HepG2 (cell line): ENCODE data around the gene KXD1. TPM values are rescaled to one million over a fixed set of nuclear protein-coding genes. Genes with fewer than 3 reads are reported as not detected.

ENCODE experiments used
- AKAP8 ChIP-seq: sonication (generic); formaldehyde crosslinking; IDR thresholded peaks from 2 replicates; pipeline ENCODE4 v1.5.1; 2020; ENCODE audit warnings: mild to moderate bottlenecking, missing genetic modification reagents
- ARHGAP35 ChIP-seq: sonication (generic); formaldehyde crosslinking; IDR thresholded peaks from 2 replicates; pipeline ENCODE4 v1.9.0; 2022; ENCODE audit warnings: mild to moderate bottlenecking, inconsistent platforms, moderate library complexity, missing genetic modification reagents, borderline replicate concordance
- ARID4A ChIP-seq: sonication (generic); formaldehyde crosslinking; IDR thresholded peaks from 2 replicates; pipeline ENCODE4 v1.5.0; 2020; ENCODE audit warnings: mild to moderate bottlenecking, missing genetic modification reagents, borderline replicate concordance
- CBFB ChIP-seq: sonication (generic); formaldehyde crosslinking; IDR thresholded peaks from 2 replicates; pipeline ENCODE4 v1.4.0; 2020; ENCODE audit warnings: missing genetic modification reagents
- CERS6 ChIP-seq: sonication (generic); formaldehyde crosslinking; IDR thresholded peaks from 2 replicates; pipeline ENCODE4 v1.5.0; 2020; ENCODE audit warnings: missing genetic modification reagents
- ELF3 ChIP-seq: IDR thresholded peaks from 2 replicates; pipeline ENCODE4 v1.6.1; 2016; ENCODE audit warnings: missing genetic modification reagents, missing compliant biosample characterization
- GABPA ChIP-seq, 2 experiments: IDR thresholded peaks; 2 replicates each; pipeline ENCODE4 v1.6.1; 2011 to 2016; ENCODE audit warnings: low read depth in 2 of 2, low read length in 1 of 2, missing biosample characterization in 1 of 2, missing genetic modification characterization in 1 of 2
- GPBP1L1 ChIP-seq: sonication (generic); formaldehyde crosslinking; IDR thresholded peaks from 2 replicates; pipeline ENCODE4 v1.5.0; 2020; ENCODE audit warnings: mild to moderate bottlenecking, missing genetic modification reagents
- KDM1A ChIP-seq: IDR thresholded peaks from 2 replicates; pipeline ENCODE4 v1.6.1; 2016; ENCODE audit warnings: missing compliant biosample characterization
- RBM39 ChIP-seq: fragments of 200-400 bp; formaldehyde crosslinking; IDR thresholded peaks from one replicate; pipeline ENCODE4 v1.6.1; 2018; ENCODE audit warnings: antibody characterized with exemption, mild to moderate bottlenecking, low read depth, low read length; ENCODE audit not compliant: poor library complexity, severe bottlenecking
- SAP130 ChIP-seq: IDR thresholded peaks from 2 replicates; pipeline ENCODE4 v1.6.1; 2016; ENCODE audit warnings: low read depth
- SOX5 ChIP-seq: IDR thresholded peaks from 2 replicates; pipeline ENCODE4 v1.6.1; 2016; ENCODE audit warnings: borderline replicate concordance
- ZFP36L1 ChIP-seq: sonication (generic); formaldehyde crosslinking; IDR thresholded peaks from 2 replicates; pipeline ENCODE4 v1.8.0; 2022; ENCODE audit warnings: mild to moderate bottlenecking, missing genetic modification reagents, moderate library complexity
- ZNF20 ChIP-seq: sonication (generic); formaldehyde crosslinking; IDR thresholded peaks from 2 replicates; pipeline ENCODE4 v1.4.0; 2020; ENCODE audit warnings: mild to moderate bottlenecking, moderate library complexity, missing genetic modification reagents
- ZNF674 ChIP-seq: sonication (generic); formaldehyde crosslinking; IDR thresholded peaks from 2 replicates; pipeline ENCODE4 v1.5.0; 2020; ENCODE audit warnings: low read depth, mild to moderate bottlenecking, missing genetic modification reagents
- ZNF687 ChIP-seq: sonication (generic); formaldehyde crosslinking; IDR thresholded peaks from 2 replicates; pipeline ENCODE4 v1.5.1; 2020; ENCODE audit warnings: mild to moderate bottlenecking, missing genetic modification reagents, moderate library complexity
- ZNF775 ChIP-seq: sonication (generic); formaldehyde crosslinking; IDR thresholded peaks from 2 replicates; pipeline ENCODE4 v1.4.0; 2020; ENCODE audit warnings: missing genetic modification reagents, mild to moderate bottlenecking, moderate library complexity, borderline replicate concordance
- ZNF841 ChIP-seq: sonication (generic); formaldehyde crosslinking; IDR thresholded peaks from 2 replicates; pipeline ENCODE4 v1.8.1; 2023; ENCODE audit warnings: missing genetic modification reagents, borderline replicate concordance
- ZNF879 ChIP-seq: sonication (generic); formaldehyde crosslinking; IDR thresholded peaks from 2 replicates; pipeline ENCODE4 v1.8.1; 2023; ENCODE audit warnings: missing genetic modification reagents
- polyA plus RNA-seq, 8 experiments: library from polyadenylated mRNA; depleted of rRNA in 3 of 8; stranded (reverse) in 7 of 8; unstranded in 1 of 8; fragments of >200 nt; fragmentation: Illumina TruSeq in 4 of 8; extraction: Trizol in 4 of 8; gene quantifications; 2 replicates each; pipeline versions ENCODE4 v1.2.1 to v1.2.3, GENCODE V29; 2011 to 2016; ENCODE audit warnings: low read depth in 4 of 8, missing spikeins in 1 of 8, mixed read lengths in 1 of 8; ENCODE audit not compliant: insufficient read depth in 1 of 8
- total RNA-seq, 5 experiments: library from RNA; depleted of rRNA; stranded (reverse); fragments of >200 nt; fragmentation: Illumina TruSeq; extraction: Trizol; gene quantifications; 2 replicates each; pipeline ENCODE4 v1.2.3, GENCODE V29; 2016; ENCODE audit warnings: low read depth in 1 of 5

Gene KXD1
- total and polyA plus RNA-seq, 2 of the 13 experiments (the other 11 are each of a cell fraction or from before 2014, with no cell fraction given) = 44.6 to 143 TPM

- TF ChIP-seq ZNF687 (CRISPR knock-in tag) (peak; percentile 0; the same call in 1 of the 2 replicates), ARHGAP35 (CRISPR knock-in tag) (no peak), CERS6 (CRISPR knock-in tag) (no peak), ZNF879 (CRISPR knock-in tag) (no peak), ZFP36L1 (CRISPR knock-in tag) (peak; percentile 27; the same call in 1 of the 2 replicates), GPBP1L1 (CRISPR knock-in tag) (no peak), ELF3 (CRISPR knock-in tag) (peak; percentile 50; the same call in 1 of the 2 replicates), KDM1A (CRISPR knock-in tag) (no peak), ZNF775 (CRISPR knock-in tag) (no peak), ZNF841 (CRISPR knock-in tag) (no peak), RBM39 (peak; percentile 57), SAP130 (CRISPR knock-in tag) (peak; percentile 57; the same call in 1 of the 2 replicates), SOX5 (CRISPR knock-in tag) (no peak), AKAP8 (CRISPR knock-in tag) (no peak), ZNF20 (CRISPR knock-in tag) (no peak), ARID4A (CRISPR knock-in tag) (peak; percentile 54; the same call in 1 of the 2 replicates), ZNF674 (CRISPR knock-in tag) (no peak), GABPA (IDR thresholded peaks at IDR 0.05; ENCODE audit: low read depth, low read length) (no peak), GABPA (CRISPR knock-in tag; IDR thresholded peaks at IDR 0.05; ENCODE audit: low read depth) (peak; percentile 58), CBFB (CRISPR knock-in tag) (no peak)
Observed at GRCh38 chr19:18522124-18522861, 35.4 kb upstream of the KXD1 start (continued).
